ENCODE measurements around the gene HOXC10.

DNA sequence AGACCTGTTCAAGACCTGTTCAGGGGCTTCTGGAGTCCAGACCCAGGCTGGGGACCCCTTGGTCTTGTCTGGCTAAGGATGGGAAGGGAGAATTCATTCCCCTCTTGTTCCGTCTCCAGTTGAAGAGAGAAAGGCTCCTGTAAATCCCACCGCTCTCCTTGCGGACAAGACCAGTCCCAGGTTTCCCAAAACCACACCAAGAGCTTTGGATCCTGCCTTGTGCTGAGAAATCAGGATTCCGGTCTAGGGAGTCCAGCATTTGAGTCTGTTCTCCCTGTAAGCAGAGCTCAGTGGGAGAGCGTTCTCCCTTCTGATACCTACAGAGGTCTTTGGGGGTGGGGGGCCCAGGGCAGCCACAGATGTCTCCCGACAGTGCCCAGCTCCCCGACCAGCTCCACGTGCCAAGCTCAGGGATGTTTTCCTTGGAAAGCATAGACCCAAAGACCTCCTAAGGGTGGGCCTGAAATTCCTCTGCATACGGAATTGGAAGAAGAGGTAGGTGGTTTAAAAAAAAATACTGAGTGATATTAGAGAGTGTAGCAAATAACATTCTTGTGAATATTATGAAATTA, 44.4 kb upstream of the HOXC10 start:
- TF ChIP-seq, protein P1, sequence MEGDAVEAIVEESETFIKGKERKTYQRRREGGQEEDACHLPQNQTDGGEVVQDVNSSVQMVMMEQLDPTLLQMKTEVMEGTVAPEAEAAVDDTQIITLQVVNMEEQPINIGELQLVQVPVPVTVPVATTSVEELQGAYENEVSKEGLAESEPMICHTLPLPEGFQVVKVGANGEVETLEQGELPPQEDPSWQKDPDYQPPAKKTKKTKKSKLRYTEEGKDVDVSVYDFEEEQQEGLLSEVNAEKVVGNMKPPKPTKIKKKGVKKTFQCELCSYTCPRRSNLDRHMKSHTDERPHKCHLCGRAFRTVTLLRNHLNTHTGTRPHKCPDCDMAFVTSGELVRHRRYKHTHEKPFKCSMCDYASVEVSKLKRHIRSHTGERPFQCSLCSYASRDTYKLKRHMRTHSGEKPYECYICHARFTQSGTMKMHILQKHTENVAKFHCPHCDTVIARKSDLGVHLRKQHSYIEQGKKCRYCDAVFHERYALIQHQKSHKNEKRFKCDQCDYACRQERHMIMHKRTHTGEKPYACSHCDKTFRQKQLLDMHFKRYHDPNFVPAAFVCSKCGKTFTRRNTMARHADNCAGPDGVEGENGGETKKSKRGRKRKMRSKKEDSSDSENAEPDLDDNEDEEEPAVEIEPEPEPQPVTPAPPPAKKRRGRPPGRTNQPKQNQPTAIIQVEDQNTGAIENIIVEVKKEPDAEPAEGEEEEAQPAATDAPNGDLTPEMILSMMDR (IDR thresholded peaks at IDR 0.05; ENCODE audit: poor library complexity) = no peak
- no peak for TF ChIP-seq EZH2phosphoT487 (IDR thresholded peaks at IDR 0.05; ENCODE audit: low read depth, severe bottlenecking, unreplicated experiment)

Measured in hepatocyte (in vitro differentiated cells).